GM12878 (cell line): Measurements from ENCODE around the gene IGF2BP1. TPM values are rescaled to one million over a fixed set of nuclear protein-coding genes. Genes with fewer than 3 reads are reported as not detected.

ENCODE experiments used
- ATAC-seq: fragments of 200-7000 bp; cut with Tn5 transposase; 3 replicates; pipeline ENCODE4 v1.9.1; 2020; ENCODE audit warnings: mild to moderate bottlenecking, moderate library complexity
- BruUV-seq: library from RNA; stranded (reverse); fragments of 400-500 nt; replicated peaks from 2 replicates; lab custom pipeline; 2021; lab: Mats Ljungman, UMichigan
- CTCF ChIA-PET: fragments of 300-600 bp; sonication (Branson Sonifier 250); formaldehyde crosslinking; extraction: SDS; loops from one replicate; lab custom pipeline; 2021; ENCODE audit warnings: inconsistent platforms; lab: Yijun Ruan, JAX
- POLR2A ChIA-PET: fragments of 350-600 bp; formaldehyde crosslinking; extraction: SDS; loops from one replicate; lab custom pipeline; 2021; ENCODE audit warnings: inconsistent platforms; lab: Charles Lee
- RAD21 ChIA-PET: fragments of 300-600 bp; sonication (Branson Sonifier 250); formaldehyde crosslinking; loops from one replicate; lab custom pipeline; 2023; ENCODE audit warnings: antibody characterized with exemption; ENCODE audit not compliant: unreplicated experiment; lab: Charles Lee
- SMC1A ChIA-PET: fragments of 300-600 bp; sonication (Branson Sonifier 250); formaldehyde crosslinking; loops from one replicate; lab custom pipeline; 2023; ENCODE audit not compliant: unreplicated experiment, uncharacterized antibody; lab: Charles Lee
- DNase-seq: peaks from one replicate; pipeline ENCODE4 v3.0.0-alpha.2; 2011; ENCODE audit warnings: low read depth, low spot score
- FAIRE-seq: peaks from 3 replicates; lab custom pipeline; 2011; peaks lifted over from hg19 to GRCh38; lab: Jason Lieb, UNC
- H2AFZ ChIP-seq: 2 replicates; pipeline ENCODE4 v1.6.0; 2011; ENCODE audit warnings: low read depth, low read length, control low read depth; ENCODE audit not compliant: control insufficient read depth
- H3K27ac ChIP-seq: 2 replicates; pipeline ENCODE4 v1.5.1; 2011; ENCODE audit warnings: control low read depth; ENCODE audit not compliant: control insufficient read depth, insufficient read depth
- H3K27me3 ChIP-seq, 2 experiments: replicated peaks in 1 of 2; 2 replicates each; pipeline versions ENCODE4 v1.6.0 to v1.6.1; 2011; ENCODE audit warnings: low read length in 1 of 2; ENCODE audit not compliant: control insufficient read depth in 2 of 2, insufficient read depth in 2 of 2
- H3K36me3 ChIP-seq, 2 experiments: 2 replicates each; pipeline ENCODE4 v1.5.1; 2011; ENCODE audit warnings: low read length in 1 of 2; ENCODE audit not compliant: control insufficient read depth in 2 of 2, insufficient read depth in 2 of 2
- H3K4me1 ChIP-seq: 2 replicates; pipeline ENCODE4 v1.6.1; 2011; ENCODE audit warnings: mild to moderate bottlenecking, low read length, moderate library complexity, mixed read lengths; ENCODE audit not compliant: control insufficient read depth, insufficient read depth
- H3K4me2 ChIP-seq: 2 replicates; pipeline ENCODE4 v1.6.0; 2011; ENCODE audit warnings: control low read depth; ENCODE audit not compliant: control insufficient read depth, insufficient read depth
- H3K4me3 ChIP-seq: fragments of 200-600 bp; sonication (generic); 2 replicates; pipeline ENCODE4 v1.5.1; 2016
- H3K79me2 ChIP-seq: 2 replicates; pipeline ENCODE4 v1.6.0; 2011; ENCODE audit warnings: low read length; ENCODE audit not compliant: control insufficient read depth, insufficient read depth
- H3K9ac ChIP-seq: 2 replicates; pipeline ENCODE4 v1.8.0; 2011; ENCODE audit warnings: low read length, control low read depth, mixed read lengths; ENCODE audit not compliant: control insufficient read depth, insufficient read depth
- H3K9me3 ChIP-seq: replicated peaks from 3 replicates; pipeline ENCODE4 v1.5.1; 2011; ENCODE audit warnings: mild to moderate bottlenecking, low read length; ENCODE audit not compliant: control insufficient read depth, insufficient read depth
- H4K20me1 ChIP-seq: 2 replicates; pipeline ENCODE4 v1.6.0; 2011; ENCODE audit not compliant: control insufficient read depth, insufficient read depth
- WGBS: methylation state at CpG from one replicate; pipeline ENCODE4 v1.1.6; 2016; ENCODE audit warnings: low lambda C conversion rate; ENCODE audit not compliant: insufficient replicate concordance, insufficient coverage; ENCODE audit errors: missing lambda C conversion rate; 5-methylcytosine and 5-hydroxymethylcytosine counted together
- in situ Hi-C: fragments of 300-500 bp; cut with MboI; formaldehyde crosslinking; loops from 9 replicates; pipeline ENCODE4 v1.14.3; 2018; ENCODE audit warnings: mixed read lengths
- intact Hi-C: fragments of 100-400 bp; cut with micrococcal nuclease; formaldehyde crosslinking; loops from one replicate; pipeline ENCODE4 v1.14.2; 2022; ENCODE audit not compliant: unreplicated experiment
- polyA plus RNA-seq, 11 experiments: library from polyadenylated mRNA; depleted of rRNA in 4 of 11; unstranded in 6 of 11; stranded (reverse) in 5 of 11; fragments of >200 nt; fragmentation: Nextera tagmentation in 4 of 11; fragmentation: Illumina TruSeq in 1 of 11; extraction: Ambion mirVana in 4 of 11; extraction: Trizol in 1 of 11; gene quantifications; 1 replicate in 1 of 11; 2 replicates in 10 of 11; pipeline versions ENCODE4 v1.2.1 to v1.2.3, GENCODE V29; 2011 to 2016; ENCODE audit warnings: inconsistent platforms in 2 of 11, missing spikeins in 2 of 11, low read depth in 1 of 11
- total RNA-seq, 4 experiments: library from RNA; depleted of rRNA in 3 of 4; stranded (reverse); fragments of >200 nt in 3 of 4; fragmentation: Illumina TruSeq in 1 of 4; extraction: Trizol in 1 of 4; gene quantifications; 2 replicates each; pipeline versions ENCODE4 v1.2.1 to v1.2.3, GENCODE V29; 2013 to 2021
- TF ChIP-seq, protein P1 (sequence below): fragments of 450-650 bp; IDR thresholded peaks from 2 replicates; pipeline ENCODE4 v1.6.1; 2017; ENCODE audit warnings: mild to moderate bottlenecking
- TF ChIP-seq, protein P2 (sequence below): fragments of 450-650 bp; formaldehyde crosslinking; IDR thresholded peaks from 2 replicates; pipeline ENCODE4 v1.5.0; 2022; ENCODE audit warnings: mild to moderate bottlenecking, missing genetic modification characterization

IGF2BP1 gene
- total and polyA plus RNA-seq, 10 of the 15 experiments (the other 5 are each of a cell fraction or from before 2014, with no cell fraction given), result 0.04 to 2.4 (median 0.13) TPM; not detected in 1

DNA sequence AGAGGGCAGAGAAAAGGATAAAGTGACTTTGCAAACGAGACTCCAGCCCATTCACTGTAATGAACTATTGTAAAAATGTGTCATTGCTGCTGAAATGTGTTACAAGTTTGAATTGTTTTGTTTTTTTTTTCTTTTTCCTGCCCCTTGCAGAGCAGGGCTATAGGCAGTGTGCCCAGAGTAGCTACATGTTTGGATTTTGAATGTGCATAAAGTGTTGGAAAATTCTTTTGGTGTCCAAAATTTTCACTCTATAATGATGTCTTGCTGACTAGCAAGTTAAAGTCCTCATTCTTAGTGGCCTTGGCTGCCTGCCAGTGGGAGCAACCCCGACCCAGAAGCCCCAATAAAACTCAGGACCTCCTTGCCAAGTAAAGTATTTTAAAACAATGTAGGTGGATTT lies 66.5 kb downstream of the IGF2BP1 start (continued):
- TF ChIP-seq, protein P1, sequence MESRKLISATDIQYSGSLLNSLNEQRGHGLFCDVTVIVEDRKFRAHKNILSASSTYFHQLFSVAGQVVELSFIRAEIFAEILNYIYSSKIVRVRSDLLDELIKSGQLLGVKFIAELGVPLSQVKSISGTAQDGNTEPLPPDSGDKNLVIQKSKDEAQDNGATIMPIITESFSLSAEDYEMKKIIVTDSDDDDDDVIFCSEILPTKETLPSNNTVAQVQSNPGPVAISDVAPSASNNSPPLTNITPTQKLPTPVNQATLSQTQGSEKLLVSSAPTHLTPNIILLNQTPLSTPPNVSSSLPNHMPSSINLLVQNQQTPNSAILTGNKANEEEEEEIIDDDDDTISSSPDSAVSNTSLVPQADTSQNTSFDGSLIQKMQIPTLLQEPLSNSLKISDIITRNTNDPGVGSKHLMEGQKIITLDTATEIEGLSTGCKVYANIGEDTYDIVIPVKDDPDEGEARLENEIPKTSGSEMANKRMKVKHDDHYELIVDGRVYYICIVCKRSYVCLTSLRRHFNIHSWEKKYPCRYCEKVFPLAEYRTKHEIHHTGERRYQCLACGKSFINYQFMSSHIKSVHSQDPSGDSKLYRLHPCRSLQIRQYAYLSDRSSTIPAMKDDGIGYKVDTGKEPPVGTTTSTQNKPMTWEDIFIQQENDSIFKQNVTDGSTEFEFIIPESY, result no peak

DNA sequence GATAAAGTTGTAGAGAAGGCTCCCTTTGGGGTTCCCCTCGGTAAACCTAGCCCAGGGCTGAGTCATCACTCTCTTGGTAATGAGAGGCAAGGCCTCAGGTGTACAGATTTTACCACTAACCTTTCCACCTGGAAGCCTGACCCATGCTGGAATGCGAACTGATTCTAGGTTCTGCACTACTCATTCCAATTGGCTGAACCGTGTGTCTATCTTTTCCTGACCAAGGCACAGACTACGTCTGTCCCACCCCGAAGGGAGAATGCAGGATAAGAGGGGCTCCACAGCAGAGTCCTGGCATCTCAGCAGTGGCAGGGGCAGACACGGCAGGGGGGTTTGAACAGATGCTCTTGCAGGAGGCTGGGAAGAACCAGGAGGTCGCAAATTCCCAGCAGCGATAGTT lies 70.0 kb downstream of the IGF2BP1 start:
- Histone ChIP-seq H3K4me2 (no peak overlapping the region), H4K20me1 (no peaks in the 10 kb centered on the region), H2AFZ (no peak overlapping the region), H3K36me3 (no peaks in the 10 kb centered on the region), H3K4me3 (no peak overlapping the region), H3K4me1 (no peaks in the 10 kb centered on the region), H3K9ac (no peak overlapping the region), H3K79me2 (no peaks in the 10 kb centered on the region), H3K27me3 (no peaks in the 10 kb centered on the region), H3K9me3 (no peaks in the 10 kb centered on the region), H3K27ac (no peak overlapping the region)
- no TSS peak for BruUV-seq
- DNase-seq (no peak), FAIRE-seq (no peak), ATAC-seq (no peak; the same call in 2 of the 3 replicates)
- 28% methylated on average over 8 of the region's 8 CpGs for WGBS
- ChIA-PET SMC1A (no interaction called here), CTCF (no interaction called here), POLR2A (no interaction called here), RAD21 (interaction anchor here (0.6 kb wide), 1 partner anchor 12 kb away, joined by 3 read pairs; no protein-coding TSS in a partner anchor)
- in situ Hi-C loops (no loop called here), intact Hi-C loops (no loop called here)
- TF ChIP-seq, protein P2, sequence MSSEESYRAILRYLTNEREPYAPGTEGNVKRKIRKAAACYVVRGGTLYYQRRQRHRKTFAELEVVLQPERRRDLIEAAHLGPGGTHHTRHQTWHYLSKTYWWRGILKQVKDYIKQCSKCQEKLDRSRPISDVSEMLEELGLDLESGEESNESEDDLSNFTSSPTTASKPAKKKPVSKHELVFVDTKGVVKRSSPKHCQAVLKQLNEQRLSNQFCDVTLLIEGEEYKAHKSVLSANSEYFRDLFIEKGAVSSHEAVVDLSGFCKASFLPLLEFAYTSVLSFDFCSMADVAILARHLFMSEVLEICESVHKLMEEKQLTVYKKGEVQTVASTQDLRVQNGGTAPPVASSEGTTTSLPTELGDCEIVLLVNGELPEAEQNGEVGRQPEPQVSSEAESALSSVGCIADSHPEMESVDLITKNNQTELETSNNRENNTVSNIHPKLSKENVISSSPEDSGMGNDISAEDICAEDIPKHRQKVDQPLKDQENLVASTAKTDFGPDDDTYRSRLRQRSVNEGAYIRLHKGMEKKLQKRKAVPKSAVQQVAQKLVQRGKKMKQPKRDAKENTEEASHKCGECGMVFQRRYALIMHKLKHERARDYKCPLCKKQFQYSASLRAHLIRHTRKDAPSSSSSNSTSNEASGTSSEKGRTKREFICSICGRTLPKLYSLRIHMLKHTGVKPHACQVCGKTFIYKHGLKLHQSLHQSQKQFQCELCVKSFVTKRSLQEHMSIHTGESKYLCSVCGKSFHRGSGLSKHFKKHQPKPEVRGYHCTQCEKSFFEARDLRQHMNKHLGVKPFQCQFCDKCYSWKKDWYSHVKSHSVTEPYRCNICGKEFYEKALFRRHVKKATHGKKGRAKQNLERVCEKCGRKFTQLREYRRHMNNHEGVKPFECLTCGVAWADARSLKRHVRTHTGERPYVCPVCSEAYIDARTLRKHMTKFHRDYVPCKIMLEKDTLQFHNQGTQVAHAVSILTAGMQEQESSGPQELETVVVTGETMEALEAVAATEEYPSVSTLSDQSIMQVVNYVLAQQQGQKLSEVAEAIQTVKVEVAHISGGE (CRISPR knock-in tag), result no peak
